ENCODE measurements around the gene SULT6B1. TPM values are rescaled to one million over a fixed set of nuclear protein-coding genes. Genes with fewer than 3 reads are reported as not detected.
"Not testable (repeated sequence)": the region's sequence is repeated elsewhere in the genome, so short reads cannot be mapped to it uniquely, and the experiment has no call there.

The SULT6B1 gene
- polyA plus RNA-seq, 1 donor (not counting 4 experiments of a cell fraction or from before 2014, with no cell fraction given) = not detected

DNA sequence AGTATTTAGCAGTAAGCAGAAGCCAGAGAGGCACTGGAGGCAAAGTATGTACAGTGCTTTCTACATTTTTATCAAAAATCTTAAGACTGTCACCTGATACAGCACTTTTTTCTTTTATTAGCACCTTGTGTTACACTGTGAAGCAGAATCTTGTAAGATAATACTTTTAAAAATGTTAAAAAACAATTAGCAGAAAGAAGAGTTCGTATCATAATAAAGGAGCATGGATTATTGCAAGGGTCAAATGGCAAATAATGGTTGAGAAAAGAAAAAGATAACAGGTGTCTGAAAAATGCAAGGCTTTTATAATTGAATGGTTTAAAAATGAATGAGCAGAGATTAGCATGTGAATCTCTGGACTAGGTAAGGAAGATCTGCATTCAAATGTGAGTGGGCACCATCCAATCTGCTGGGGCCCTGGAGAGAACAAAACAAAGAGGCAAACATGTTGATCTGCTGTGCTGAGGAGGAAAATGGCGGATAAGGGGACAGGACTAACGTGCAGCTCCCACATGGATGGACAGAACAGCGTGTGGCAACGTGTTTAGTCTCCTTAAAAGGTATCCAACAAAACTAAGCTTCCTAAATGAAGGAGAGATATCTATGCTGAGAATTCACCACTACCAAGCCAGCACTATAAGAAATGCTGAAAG, 17.3 kb upstream of the SULT6B1 start:
- H3K79me2 ChIP-seq (ENCODE audit: control insufficient read depth, insufficient read depth, low read length) = peaks cover 46% of the 10 kb centered on the region
- FAIRE-seq = no peak
- TF ChIP-seq, protein P1, sequence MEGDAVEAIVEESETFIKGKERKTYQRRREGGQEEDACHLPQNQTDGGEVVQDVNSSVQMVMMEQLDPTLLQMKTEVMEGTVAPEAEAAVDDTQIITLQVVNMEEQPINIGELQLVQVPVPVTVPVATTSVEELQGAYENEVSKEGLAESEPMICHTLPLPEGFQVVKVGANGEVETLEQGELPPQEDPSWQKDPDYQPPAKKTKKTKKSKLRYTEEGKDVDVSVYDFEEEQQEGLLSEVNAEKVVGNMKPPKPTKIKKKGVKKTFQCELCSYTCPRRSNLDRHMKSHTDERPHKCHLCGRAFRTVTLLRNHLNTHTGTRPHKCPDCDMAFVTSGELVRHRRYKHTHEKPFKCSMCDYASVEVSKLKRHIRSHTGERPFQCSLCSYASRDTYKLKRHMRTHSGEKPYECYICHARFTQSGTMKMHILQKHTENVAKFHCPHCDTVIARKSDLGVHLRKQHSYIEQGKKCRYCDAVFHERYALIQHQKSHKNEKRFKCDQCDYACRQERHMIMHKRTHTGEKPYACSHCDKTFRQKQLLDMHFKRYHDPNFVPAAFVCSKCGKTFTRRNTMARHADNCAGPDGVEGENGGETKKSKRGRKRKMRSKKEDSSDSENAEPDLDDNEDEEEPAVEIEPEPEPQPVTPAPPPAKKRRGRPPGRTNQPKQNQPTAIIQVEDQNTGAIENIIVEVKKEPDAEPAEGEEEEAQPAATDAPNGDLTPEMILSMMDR (optimal IDR thresholded peaks at IDR 0.05 in 1 of 3, IDR thresholded peaks at IDR 0.05 in 1 of 3, conservative IDR thresholded peaks at IDR 0.05 in 1 of 3; ENCODE audit: extremely low read depth in 1 of 3, insufficient read depth in 2 of 3, low read length in 3 of 3) = no peak
- TF ChIP-seq EZH2 (IDR thresholded peaks at IDR 0.05; ENCODE audit: low read length) = no peak

DNA sequence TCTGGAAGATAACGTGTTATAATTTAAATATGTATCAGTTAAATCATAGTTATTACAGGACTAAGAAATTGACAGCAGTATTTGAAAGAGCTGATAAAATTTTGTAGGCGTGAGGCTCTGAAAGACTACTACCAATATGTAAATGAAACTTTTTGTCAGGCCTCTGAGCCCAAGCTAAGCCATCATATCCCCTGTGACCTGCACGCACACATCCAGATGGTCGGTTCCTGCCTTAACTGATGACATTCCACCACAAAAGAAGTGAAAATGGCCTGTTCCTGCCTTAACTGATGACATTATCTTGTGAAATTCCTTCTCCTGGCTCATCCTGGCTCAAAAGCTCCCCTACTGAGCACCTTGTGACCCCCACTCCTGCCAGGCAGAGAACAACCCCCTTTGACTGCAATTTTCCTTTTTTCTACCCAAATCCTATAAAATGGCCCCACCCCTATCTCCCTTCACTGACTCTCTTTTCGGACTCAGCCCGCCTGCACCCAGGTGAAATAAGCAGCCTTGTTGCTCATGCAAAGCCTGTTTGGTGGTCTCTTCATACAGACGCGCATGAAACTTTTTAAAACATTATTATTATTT, 16.7 kb upstream of the SULT6B1 start:
- H4K20me1 ChIP-seq (ENCODE audit: control insufficient read depth, extremely low read depth, insufficient read depth, low read length); H3K9me1 ChIP-seq (ENCODE audit: control insufficient read depth, extremely low read depth, insufficient read depth, low read length); H2AFZ ChIP-seq (ENCODE audit: control insufficient read depth, low read length); H3K9ac ChIP-seq (ENCODE audit: control insufficient read depth, extremely low read depth, insufficient read depth, low read length); DNase-seq (ENCODE audit: low read depth, low spot score); H3K27ac ChIP-seq (ENCODE audit: control insufficient read depth, insufficient read depth, low read length); dilution Hi-C loops (cut with MboI; ENCODE audit: extremely low pct_ligation_motif_present, low sequenced_read_pairs); H3K27me3 ChIP-seq (ENCODE audit: control insufficient read depth, extremely low read depth, insufficient read depth, low read length); H3K9me3 ChIP-seq (ENCODE audit: control insufficient read depth, low read depth, low read length); H3K4me2 ChIP-seq (ENCODE audit: control insufficient read depth, extremely low read depth, insufficient read depth, low read depth, low read length); H3K4me1 ChIP-seq (ENCODE audit: control insufficient read depth, extremely low read depth, insufficient read depth, low read length); H3K4me3 ChIP-seq (ENCODE audit: control insufficient read depth in 2 of 3, extremely low read depth in 1 of 3, insufficient read depth in 2 of 3, low read depth in 1 of 3, low read length in 3 of 3); FAIRE-seq: not testable (repeated sequence)
- H3K36me3 ChIP-seq (ENCODE audit: control insufficient read depth in 2 of 2, extremely low read depth in 1 of 2, insufficient read depth in 2 of 2, low read length in 2 of 2) = peaks cover 10 to 15% of the 10 kb centered on the region in 2 experiments
- peaks cover 53% of the 10 kb centered on the region for H3K79me2 ChIP-seq (ENCODE audit: control insufficient read depth, insufficient read depth, low read length)

More for the DNA sequence above, 17.3 kb upstream of the SULT6B1 start:
- Histone ChIP-seq H3K4me1 (ENCODE audit: control insufficient read depth, extremely low read depth, insufficient read depth, low read length) (no peaks in the 10 kb centered on the region), H4K20me1 (ENCODE audit: control insufficient read depth, extremely low read depth, insufficient read depth, low read length) (no peaks in the 10 kb centered on the region), H2AFZ (ENCODE audit: control insufficient read depth, low read length) (no peak overlapping the region), H3K36me3 (ENCODE audit: control insufficient read depth in 2 of 2, extremely low read depth in 1 of 2, insufficient read depth in 2 of 2, low read length in 2 of 2) (peaks cover 9 to 18% of the 10 kb centered on the region in 2 experiments), H3K9ac (ENCODE audit: control insufficient read depth, extremely low read depth, insufficient read depth, low read length) (no peak overlapping the region), H3K9me1 (ENCODE audit: control insufficient read depth, extremely low read depth, insufficient read depth, low read length) (no peaks in the 10 kb centered on the region), H3K4me3 (ENCODE audit: control insufficient read depth in 2 of 3, extremely low read depth in 1 of 3, insufficient read depth in 2 of 3, low read depth in 1 of 3, low read length in 3 of 3) (no peak overlapping the region), H3K9me3 (ENCODE audit: control insufficient read depth, low read depth, low read length) (peaks cover 4% of the 10 kb centered on the region), H3K27ac (ENCODE audit: control insufficient read depth, insufficient read depth, low read length) (no peak overlapping the region), H3K4me2 (ENCODE audit: control insufficient read depth, extremely low read depth, insufficient read depth, low read depth, low read length) (no peak overlapping the region), H3K27me3 (ENCODE audit: control insufficient read depth, extremely low read depth, insufficient read depth, low read length) (no peaks in the 10 kb centered on the region)
- no peak for DNase-seq (ENCODE audit: low read depth, low spot score)
- dilution Hi-C loops (cut with MboI; ENCODE audit: extremely low pct_ligation_motif_present, low sequenced_read_pairs) = no loop called here

Measured in keratinocyte (primary cell).